HG03520 (cell line): ENCODE results near the gene MYO5B.

ENCODE experiments used
- ATAC-seq: cut with Tn5 transposase; IDR thresholded peaks from one replicate; pipeline ENCODE4 v1.9.1; 2021; ENCODE audit warnings: mild to moderate bottlenecking, moderate library complexity; ENCODE audit not compliant: unreplicated experiment

MYO5B gene

GRCh38 chr18:50075772-50076171 is 119.2 kb downstream of the MYO5B start:
- no peak for ATAC-seq

GRCh38 chr18:50074404-50074803 is 120.5 kb downstream of the MYO5B start:
- no peak for ATAC-seq

GRCh38 chr18:50073319-50073718 is 121.6 kb downstream of the MYO5B start:
- ATAC-seq = no peak

- ATAC-seq = no peak
Measured at GRCh38 chr18:50072146-50072545, 122.8 kb downstream of the MYO5B start.

GRCh38 chr18:50071397-50071796 is 123.5 kb downstream of the MYO5B start:
- no peak for ATAC-seq

GRCh38 chr18:50069422-50069821 is 125.5 kb downstream of the MYO5B start:
- ATAC-seq = no peak

GRCh38 chr18:50065527-50065926 is 129.4 kb downstream of the MYO5B start:
- ATAC-seq = no peak

GRCh38 chr18:50065039-50065438 is 129.9 kb downstream of the MYO5B start:
- no peak for ATAC-seq

- ATAC-seq = no peak
Measured at GRCh38 chr18:50061876-50062517, 132.9 kb downstream of the MYO5B start.

GRCh38 chr18:50060822-50061221 is 134.1 kb downstream of the MYO5B start:
- ATAC-seq = no peak

- ATAC-seq = no peak
Measured at GRCh38 chr18:50058731-50059130, 136.2 kb downstream of the MYO5B start.

GRCh38 chr18:50057009-50057408 is 137.9 kb downstream of the MYO5B start:
- no peak for ATAC-seq

- ATAC-seq = no peak
Measured at GRCh38 chr18:50056185-50056584, 138.8 kb downstream of the MYO5B start.

GRCh38 chr18:50055488-50055887 is 139.5 kb downstream of the MYO5B start:
- no peak for ATAC-seq

- no peak for ATAC-seq
Measured at GRCh38 chr18:50053111-50053510, 141.8 kb downstream of the MYO5B start.

GRCh38 chr18:50051288-50051687 is 143.7 kb downstream of the MYO5B start:
- ATAC-seq = no peak

- ATAC-seq = no peak
Measured at GRCh38 chr18:50045126-50045525, 149.8 kb downstream of the MYO5B start.

GRCh38 chr18:50044402-50044801 is 150.5 kb downstream of the MYO5B start:
- ATAC-seq = no peak

- no peak for ATAC-seq
Measured at GRCh38 chr18:50042611-50043010, 152.3 kb downstream of the MYO5B start.

GRCh38 chr18:50039746-50040145 is 155.2 kb downstream of the MYO5B start:
- no peak for ATAC-seq

- no peak for ATAC-seq
Measured at GRCh38 chr18:50038448-50038847, 156.5 kb downstream of the MYO5B start.

GRCh38 chr18:50034029-50034428 is 160.9 kb downstream of the MYO5B start:
- ATAC-seq = no peak

- ATAC-seq = no peak
Measured at GRCh38 chr18:50033004-50033403, 161.9 kb downstream of the MYO5B start.
